Measurements from ENCODE around the gene F13B.
"Not testable (repeated sequence)": the region's sequence is repeated elsewhere in the genome, so short reads cannot be mapped to it uniquely, and the experiment has no call there.

Gene F13B

GRCh38 chr1:197011614-197012013 is 55.4 kb downstream of the F13B start:
- DNase-seq (ENCODE audit: low read depth, low spot score) = no peak
- in situ Hi-C loops (cut with HindIII; ENCODE audit: low sequenced_read_pairs) = no loop called here
- no peak overlapping the region for H3K4me3 ChIP-seq (ENCODE audit: low read depth, low read length)
- TF ChIP-seq, protein P1, sequence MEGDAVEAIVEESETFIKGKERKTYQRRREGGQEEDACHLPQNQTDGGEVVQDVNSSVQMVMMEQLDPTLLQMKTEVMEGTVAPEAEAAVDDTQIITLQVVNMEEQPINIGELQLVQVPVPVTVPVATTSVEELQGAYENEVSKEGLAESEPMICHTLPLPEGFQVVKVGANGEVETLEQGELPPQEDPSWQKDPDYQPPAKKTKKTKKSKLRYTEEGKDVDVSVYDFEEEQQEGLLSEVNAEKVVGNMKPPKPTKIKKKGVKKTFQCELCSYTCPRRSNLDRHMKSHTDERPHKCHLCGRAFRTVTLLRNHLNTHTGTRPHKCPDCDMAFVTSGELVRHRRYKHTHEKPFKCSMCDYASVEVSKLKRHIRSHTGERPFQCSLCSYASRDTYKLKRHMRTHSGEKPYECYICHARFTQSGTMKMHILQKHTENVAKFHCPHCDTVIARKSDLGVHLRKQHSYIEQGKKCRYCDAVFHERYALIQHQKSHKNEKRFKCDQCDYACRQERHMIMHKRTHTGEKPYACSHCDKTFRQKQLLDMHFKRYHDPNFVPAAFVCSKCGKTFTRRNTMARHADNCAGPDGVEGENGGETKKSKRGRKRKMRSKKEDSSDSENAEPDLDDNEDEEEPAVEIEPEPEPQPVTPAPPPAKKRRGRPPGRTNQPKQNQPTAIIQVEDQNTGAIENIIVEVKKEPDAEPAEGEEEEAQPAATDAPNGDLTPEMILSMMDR (IDR thresholded peaks at IDR 0.05; ENCODE audit: low read depth, low read length) = no peak

DNA sequence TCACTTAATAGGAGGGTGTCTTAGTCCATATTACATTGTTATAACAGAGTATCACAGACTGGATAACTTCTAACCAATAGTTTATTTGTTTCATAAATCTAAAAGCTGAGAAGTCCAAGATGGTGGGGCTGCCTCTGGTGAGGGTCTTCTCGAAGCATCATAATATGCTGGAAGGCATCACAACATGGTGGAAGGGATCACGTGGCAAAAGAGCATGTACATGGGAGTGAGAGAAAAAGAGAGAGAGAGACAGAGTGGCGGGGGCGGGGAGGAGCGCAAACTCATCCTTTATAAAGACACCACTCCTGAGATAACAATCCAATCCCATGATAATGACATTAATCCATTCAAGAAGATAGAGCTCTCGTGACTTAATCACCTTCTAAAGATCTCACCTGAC is 58.2 kb downstream of the F13B start:
- no peak for DNase-seq (ENCODE audit: low read depth, low spot score)
- in situ Hi-C loops (cut with HindIII; ENCODE audit: low sequenced_read_pairs) = no loop called here
- TF ChIP-seq, protein P1 (IDR thresholded peaks at IDR 0.05; ENCODE audit: low read depth, low read length) = no peak
- H3K4me3 ChIP-seq (ENCODE audit: low read depth, low read length) = no peak overlapping the region

DNA sequence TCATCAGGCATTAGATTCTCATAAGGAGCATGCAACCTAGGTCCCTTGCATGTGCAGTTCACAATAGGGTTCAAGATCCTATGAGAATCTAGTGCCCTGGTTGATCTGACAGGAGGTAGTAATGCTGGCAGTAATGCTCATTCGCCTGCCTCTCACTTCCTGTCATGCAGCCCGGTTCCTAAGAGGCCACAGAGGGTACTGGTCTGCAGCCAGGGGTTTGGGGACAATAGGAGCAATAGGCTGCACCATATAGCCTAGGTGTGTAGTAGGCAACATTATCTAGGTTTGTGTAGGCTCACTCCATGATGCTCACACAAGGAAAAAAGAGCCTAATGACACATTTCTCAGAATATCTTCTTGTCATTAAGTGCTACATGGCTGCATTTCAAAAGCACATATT is 63.9 kb downstream of the F13B start:
- DNase-seq (ENCODE audit: low read depth, low spot score) = no peak
- in situ Hi-C loops (cut with HindIII; ENCODE audit: low sequenced_read_pairs) = no loop called here
- TF ChIP-seq, protein P1 (IDR thresholded peaks at IDR 0.05; ENCODE audit: low read depth, low read length) = no peak
- no peak overlapping the region for H3K4me3 ChIP-seq (ENCODE audit: low read depth, low read length)

- TF ChIP-seq, protein P1 (IDR thresholded peaks at IDR 0.05; ENCODE audit: low read depth, low read length) = no peak
- no peak for DNase-seq (ENCODE audit: low read depth, low spot score)
- H3K4me3 ChIP-seq (ENCODE audit: low read depth, low read length) = no peak overlapping the region
- in situ Hi-C loops (cut with HindIII; ENCODE audit: low sequenced_read_pairs) = no loop called here
Measured at GRCh38 chr1:197001828-197002227, 65.2 kb downstream of the F13B start.

GRCh38 chr1:196997423-196997822 is 69.6 kb downstream of the F13B start:
- TF ChIP-seq, protein P1 (IDR thresholded peaks at IDR 0.05; ENCODE audit: low read depth, low read length) = peak; percentile 16
- in situ Hi-C loops (cut with HindIII; ENCODE audit: low sequenced_read_pairs) = no loop called here
- DNase-seq (ENCODE audit: low read depth, low spot score) = peak; percentile 70
- no peak overlapping the region for H3K4me3 ChIP-seq (ENCODE audit: low read depth, low read length)

DNA sequence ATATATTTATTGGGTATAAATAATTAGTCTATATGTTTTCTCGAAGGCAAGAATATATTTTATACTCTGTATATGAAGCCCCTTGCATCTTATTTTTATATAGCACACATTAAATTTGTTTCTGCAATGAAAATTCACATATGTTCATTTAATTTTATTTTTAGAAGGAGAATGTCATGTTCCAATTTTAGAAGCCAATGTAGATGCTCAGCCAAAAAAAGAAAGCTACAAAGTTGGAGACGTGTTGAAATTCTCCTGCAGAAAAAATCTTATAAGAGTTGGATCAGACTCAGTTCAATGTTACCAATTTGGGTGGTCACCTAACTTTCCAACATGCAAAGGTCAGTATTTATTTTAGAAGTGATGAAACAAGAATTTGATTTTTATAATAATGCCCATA is 73.1 kb downstream of the F13B start:
- TF ChIP-seq, protein P1 (IDR thresholded peaks at IDR 0.05; ENCODE audit: low read depth, low read length) = no peak
- no peak overlapping the region for H3K4me3 ChIP-seq (ENCODE audit: low read depth, low read length)
- DNase-seq (ENCODE audit: low read depth, low spot score) = no peak
- in situ Hi-C loops (cut with HindIII; ENCODE audit: low sequenced_read_pairs) = no loop called here

DNA sequence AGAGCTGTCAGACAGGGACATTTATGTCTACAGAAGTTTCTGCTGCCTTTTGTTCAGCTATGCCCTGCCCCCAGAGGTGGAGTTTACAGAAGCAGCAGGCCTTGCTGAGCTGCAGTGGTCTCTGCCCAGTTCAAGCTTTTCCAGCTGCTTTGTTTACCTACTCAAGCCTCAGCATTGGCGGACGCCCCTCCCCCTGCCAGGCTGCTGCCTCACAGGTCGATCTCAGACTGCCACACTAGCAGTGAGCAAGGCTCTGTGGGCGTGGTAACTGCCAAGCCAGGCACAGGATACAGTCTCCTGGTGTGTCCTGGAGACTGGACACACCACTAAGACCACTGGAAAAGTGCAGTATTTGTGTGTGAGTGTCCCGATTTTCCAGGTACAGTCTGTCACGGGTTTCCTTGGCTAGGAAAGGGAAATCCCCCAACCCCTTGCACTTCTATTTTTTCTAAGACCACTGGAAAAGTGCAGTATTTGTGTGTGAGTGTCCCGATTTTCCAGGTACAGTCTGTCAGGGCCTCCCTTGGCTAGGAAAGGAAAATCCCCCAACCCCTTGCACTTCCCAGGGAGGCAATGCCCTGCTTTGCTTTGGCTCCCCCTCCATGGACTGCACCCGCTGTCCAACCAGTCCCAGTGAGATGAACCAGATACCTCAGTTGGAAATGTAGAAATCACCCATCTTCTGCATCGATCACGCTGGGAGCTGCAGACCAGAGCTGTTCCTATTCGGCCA is 75.0 kb downstream of the F13B start:
- DNase-seq (ENCODE audit: low read depth, low spot score) = peak; percentile 19
- H3K4me3 ChIP-seq (ENCODE audit: low read depth, low read length); in situ Hi-C loops (cut with HindIII; ENCODE audit: low sequenced_read_pairs): not testable (repeated sequence)
